Calu3 (cell line): ENCODE data around the gene CASR. TPM values are rescaled to one million over a fixed set of nuclear protein-coding genes. Genes with fewer than 3 reads are reported as not detected.

ENCODE experiments used
- BruUV-seq: library from RNA; stranded (reverse); fragments of 400-500 nt; replicated peaks from 2 replicates; lab custom pipeline; 2021; lab: Mats Ljungman, UMichigan
- CTCF ChIA-PET: fragments of 300-600 bp; sonication (Branson Sonifier 250); formaldehyde crosslinking; loops from one replicate; lab custom pipeline; 2022; ENCODE audit warnings: antibody characterized with exemption; lab: Charles Lee
- DNase-seq: peaks from one replicate; pipeline ENCODE4 v3.0.0; 2022
- H3K27ac Mint-ChIP-seq: one replicate; pipeline ENCODE4 v1.8.0; 2022; ENCODE audit warnings: mixed read lengths; ENCODE audit not compliant: unreplicated experiment
- H3K27me3 Mint-ChIP-seq: one replicate; pipeline ENCODE4 v1.8.0; 2022; ENCODE audit warnings: mixed read lengths; ENCODE audit not compliant: unreplicated experiment
- H3K36me3 Mint-ChIP-seq: one replicate; pipeline ENCODE4 v1.8.0; 2022; ENCODE audit warnings: mild to moderate bottlenecking, moderate library complexity, mixed read lengths; ENCODE audit not compliant: insufficient read depth, unreplicated experiment
- H3K4me1 Mint-ChIP-seq: one replicate; pipeline ENCODE4 v1.8.0; 2022; ENCODE audit warnings: mild to moderate bottlenecking, low read depth, mixed read lengths; ENCODE audit not compliant: unreplicated experiment
- H3K4me3 Mint-ChIP-seq: one replicate; pipeline ENCODE4 v1.8.0; 2022; ENCODE audit warnings: mild to moderate bottlenecking, low read depth, moderate library complexity, mixed read lengths; ENCODE audit not compliant: unreplicated experiment
- H3K9me3 Mint-ChIP-seq: one replicate; pipeline ENCODE4 v1.8.0; 2022; ENCODE audit warnings: low read depth, mixed read lengths; ENCODE audit not compliant: unreplicated experiment
- CTCF ChIP-seq: fragments of 200-600 bp; IDR thresholded peaks from one replicate; pipeline ENCODE4 v1.8.0; 2022; ENCODE audit warnings: antibody characterized with exemption; ENCODE audit not compliant: unreplicated experiment
- intact Hi-C: fragments of 100-400 bp; cut with micrococcal nuclease; formaldehyde crosslinking; loops from one replicate; pipeline ENCODE4 v1.10.0; 2022; ENCODE audit not compliant: unreplicated experiment
- total RNA-seq: library from RNA; stranded (reverse); gene quantifications from 2 replicates; pipeline ENCODE4 v1.2.3, GENCODE V29; 2022

CASR gene
- total RNA-seq, 1 experiment from 2014 or later: 2.3 TPM

DNA sequence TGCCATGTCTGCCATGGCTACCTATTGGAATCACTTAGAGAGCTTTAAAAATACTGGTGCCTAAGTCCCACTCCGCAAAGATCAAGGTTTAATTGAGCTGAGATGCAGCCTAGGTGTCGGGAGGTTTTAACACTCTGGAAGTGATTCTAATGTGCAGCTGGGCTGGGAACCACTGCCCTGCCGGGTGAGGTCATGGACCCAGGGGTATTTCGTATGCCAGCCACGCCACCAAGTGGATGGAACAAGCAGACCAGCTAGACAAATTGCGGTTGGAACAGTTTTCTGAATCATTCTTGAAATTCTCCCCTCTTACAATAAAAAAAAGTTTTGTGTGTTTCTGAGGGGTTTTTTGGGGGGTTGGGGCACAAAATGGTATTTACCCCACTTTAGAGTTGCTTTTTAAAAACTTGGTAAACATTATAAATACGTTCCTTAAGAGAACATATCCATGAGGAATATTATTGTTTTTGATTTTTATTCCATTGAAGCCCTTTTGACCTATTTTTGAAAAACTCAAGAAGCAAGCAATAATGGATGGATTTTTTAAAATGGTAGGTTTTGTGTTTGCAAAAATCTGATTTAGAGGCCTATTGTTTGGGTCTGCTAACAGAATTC, 75.4 kb downstream of the CASR start:
- intact Hi-C loops: loop anchor here (1.0 to 10.0 kb wide), 5 partner anchors 96 to 712 kb away; no protein-coding TSS in a partner anchor

GRCh38 chr3:122260206-122260605, 76.7 kb downstream of the CASR start:
- Mint-ChIP-seq H3K9me3 (no peaks in the 10 kb centered on the region), H3K36me3 (no peaks in the 10 kb centered on the region), H3K27ac (no peak overlapping the region), H3K4me3 (no peak overlapping the region), H3K4me1 (no peaks in the 10 kb centered on the region), H3K27me3 (no peaks in the 10 kb centered on the region)
- intact Hi-C loops: no loop called here
- DNase-seq: no peak
- CTCF ChIA-PET: no interaction called here
- no TSS peak for BruUV-seq
- no peak for TF ChIP-seq CTCF

More for the DNA sequence above, 75.4 kb downstream of the CASR start:
- peak; percentile 60 for TF ChIP-seq CTCF
- no peaks in the 10 kb centered on the region for H3K4me1 Mint-ChIP-seq
- CTCF ChIA-PET: interaction anchor here (0.6 to 2.7 kb wide), 6 partner anchors 75 to 159 kb away, joined by 3 to 64 read pairs (median 4); partner anchors contain the start of genes CASR and FAM162A
- H3K4me3 Mint-ChIP-seq: no peak overlapping the region
- no peaks in the 10 kb centered on the region for H3K36me3 Mint-ChIP-seq
- DNase-seq: peak; percentile 79
- BruUV-seq: no TSS peak
- no peak overlapping the region for H3K27ac Mint-ChIP-seq
- H3K27me3 Mint-ChIP-seq: no peaks in the 10 kb centered on the region
- H3K9me3 Mint-ChIP-seq: no peaks in the 10 kb centered on the region

DNA sequence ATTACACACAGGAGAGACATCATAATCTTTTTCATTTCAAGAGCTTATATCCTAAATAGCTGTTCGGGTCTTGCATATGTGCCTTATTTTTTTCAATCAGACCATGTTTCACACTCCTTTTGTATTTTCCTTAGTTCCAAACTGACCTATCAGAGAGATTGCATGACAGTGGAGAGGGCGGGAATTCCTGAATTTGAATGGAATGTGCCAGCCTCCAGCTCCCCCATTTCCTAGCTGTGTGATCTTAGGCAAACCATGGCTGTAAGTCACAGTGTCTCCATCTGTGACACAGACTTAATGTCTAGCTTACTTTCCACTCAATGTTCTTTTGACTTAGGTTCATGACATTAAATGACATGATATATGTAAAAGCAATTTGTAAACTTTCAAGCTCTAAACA, 79.6 kb downstream of the CASR start:
- Mint-ChIP-seq H3K27me3 (no peaks in the 10 kb centered on the region), H3K9me3 (no peaks in the 10 kb centered on the region), H3K4me3 (no peak overlapping the region), H3K27ac (no peak overlapping the region), H3K4me1 (no peaks in the 10 kb centered on the region), H3K36me3 (no peaks in the 10 kb centered on the region)
- TF ChIP-seq CTCF: no peak
- intact Hi-C loops: no loop called here
- no peak for DNase-seq
- CTCF ChIA-PET: interaction anchor here (0.7 kb wide), 1 partner anchor 162 kb away, joined by 3 read pairs; no protein-coding TSS in a partner anchor
- BruUV-seq: no TSS peak

GRCh38 chr3:122263974-122264588, 80.6 kb downstream of the CASR start:
- Mint-ChIP-seq H3K4me3 (no peak overlapping the region), H3K36me3 (no peaks in the 10 kb centered on the region), H3K27me3 (no peaks in the 10 kb centered on the region), H3K27ac (no peak overlapping the region), H3K4me1 (no peaks in the 10 kb centered on the region), H3K9me3 (no peaks in the 10 kb centered on the region)
- no peak for TF ChIP-seq CTCF
- intact Hi-C loops: no loop called here
- no TSS peak for BruUV-seq
- DNase-seq: no peak
- CTCF ChIA-PET: no interaction called here
